ENCODE results near the gene DCLK3.

DCLK3 gene

GRCh38 chr3:36663666-36664291 lies 100.6 kb downstream of the DCLK3 start:
- no peak for DNase-seq (ENCODE audit: extremely low spot score)
- ChIA-PET POLR2A (no interaction called here), CTCF (no interaction called here)
- TF ChIP-seq CTBP1 (IDR thresholded peaks at IDR 0.05; ENCODE audit: borderline replicate concordance), result no peak
- TF ChIP-seq FOXA1 (IDR thresholded peaks at IDR 0.05), result no peak
- TF ChIP-seq PKNOX1 (IDR thresholded peaks at IDR 0.05), result no peak
- TF ChIP-seq BHLHE40 (IDR thresholded peaks at IDR 0.05; ENCODE audit: borderline replicate concordance), result no peak
- no peak for TF ChIP-seq NFRKB (IDR thresholded peaks at IDR 0.05)
- TF ChIP-seq ZNF384 (IDR thresholded peaks at IDR 0.05), result no peak
- no peak for TF ChIP-seq TARDBP (IDR thresholded peaks at IDR 0.05)

GRCh38 chr3:36662626-36663025 lies 101.7 kb downstream of the DCLK3 start:
- ChIA-PET CTCF (no interaction called here), POLR2A (no interaction called here)
- no peak for DNase-seq (ENCODE audit: extremely low spot score)
- TF ChIP-seq TARDBP (IDR thresholded peaks at IDR 0.05), result no peak
- no peak for TF ChIP-seq ZNF384 (IDR thresholded peaks at IDR 0.05)
- no peak for TF ChIP-seq NFRKB (IDR thresholded peaks at IDR 0.05)
- no peak for TF ChIP-seq ELF4 (IDR thresholded peaks at IDR 0.05)
- TF ChIP-seq ARNT (IDR thresholded peaks at IDR 0.05), result no peak
- TF ChIP-seq BHLHE40 (IDR thresholded peaks at IDR 0.05; ENCODE audit: borderline replicate concordance), result no peak
- TF ChIP-seq HDGF (IDR thresholded peaks at IDR 0.05; ENCODE audit: borderline replicate concordance), result no peak
- TF ChIP-seq L3MBTL2 (conservative IDR thresholded peaks at IDR 0.05), result no peak
- TF ChIP-seq SP1 (IDR thresholded peaks at IDR 0.05), result no peak
- no peak for TF ChIP-seq SUZ12 (IDR thresholded peaks at IDR 0.05)
- TF ChIP-seq LEF1 (IDR thresholded peaks at IDR 0.05; ENCODE audit: borderline replicate concordance), result no peak
- TF ChIP-seq FOXK2 (IDR thresholded peaks at IDR 0.05), result no peak
- no peak for TF ChIP-seq FOXM1 (IDR thresholded peaks at IDR 0.05; ENCODE audit: borderline replicate concordance)
- TF ChIP-seq CTBP1 (IDR thresholded peaks at IDR 0.05; ENCODE audit: borderline replicate concordance), result no peak
- no peak for TF ChIP-seq FOXA1 (IDR thresholded peaks at IDR 0.05)

Measured in HEK293T (cell line).